ENCODE results near the gene RAD18.

Gene RAD18

DNA sequence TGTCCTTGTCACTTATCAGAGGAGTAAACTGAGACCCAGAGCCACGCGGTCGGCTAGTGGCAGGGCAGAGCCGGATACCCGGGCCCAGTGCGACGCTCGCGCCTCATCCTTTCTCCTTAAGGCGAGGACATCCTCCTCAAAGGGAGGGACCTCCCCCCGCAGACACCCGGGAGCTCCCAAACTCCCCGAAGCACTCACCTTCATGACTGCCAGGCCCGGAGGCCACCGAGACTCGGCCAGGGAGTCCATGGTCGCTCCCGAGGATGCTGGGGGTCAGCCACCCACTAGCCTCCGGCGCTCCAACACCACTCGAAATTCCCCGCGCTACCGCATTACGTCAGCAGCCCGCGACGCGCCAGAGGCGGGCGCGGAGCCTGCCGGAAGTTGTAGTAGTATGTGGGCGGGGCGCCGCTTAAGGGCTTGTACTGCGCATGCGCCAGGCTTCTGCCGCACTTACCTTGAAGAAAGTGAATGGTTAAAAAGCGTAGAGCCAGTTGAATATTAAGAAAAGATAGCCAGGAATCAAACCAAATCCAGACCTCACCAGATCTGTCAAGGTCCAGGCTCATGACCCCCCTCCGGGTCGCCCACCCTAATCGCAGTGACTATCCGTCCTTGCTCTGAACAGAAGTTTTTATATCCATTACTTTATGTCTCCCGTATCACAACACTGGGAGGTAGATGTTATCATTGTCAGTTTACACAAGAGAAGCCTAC, at the start of gene RAD18:
Gene RAD18, minus strand, starts transcription at position 336 of the 717 bp plus-strand sequence. Its CDS starts 87 bp downstream, at position 249.
- DNase-seq: peak; percentile 92

GRCh38 chr3:9012521-9012920, 49.2 kb upstream of the RAD18 start:
- DNase-seq: no peak

DNA sequence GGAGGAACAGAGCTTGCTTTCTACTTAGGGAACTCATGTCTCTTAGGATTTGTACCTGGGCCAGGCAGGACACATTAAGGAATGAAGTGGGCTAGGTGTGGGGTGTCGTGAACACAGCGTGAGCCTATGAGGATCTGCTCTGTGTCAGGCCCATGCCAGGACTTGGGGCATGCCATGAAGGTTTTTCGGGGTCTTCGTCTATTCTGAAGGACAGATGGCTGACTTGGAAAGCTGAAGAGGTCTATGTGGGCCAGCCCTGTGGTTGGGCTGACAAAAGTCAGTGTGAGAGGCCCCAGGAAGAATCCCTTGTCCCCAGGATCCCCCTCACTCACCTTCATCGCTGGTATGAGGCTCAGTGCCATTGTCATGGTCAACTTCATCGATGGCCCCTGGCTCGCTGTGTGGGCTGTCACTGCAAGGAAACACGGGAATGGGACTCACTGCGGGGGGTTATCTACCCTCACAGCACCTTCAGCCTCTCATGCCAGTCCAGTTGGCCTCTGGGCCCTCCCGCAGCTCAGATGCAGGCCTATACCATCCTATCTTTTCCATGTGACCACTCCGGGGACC, 46.8 kb upstream of the RAD18 start:
- DNase-seq: no peak

DNA sequence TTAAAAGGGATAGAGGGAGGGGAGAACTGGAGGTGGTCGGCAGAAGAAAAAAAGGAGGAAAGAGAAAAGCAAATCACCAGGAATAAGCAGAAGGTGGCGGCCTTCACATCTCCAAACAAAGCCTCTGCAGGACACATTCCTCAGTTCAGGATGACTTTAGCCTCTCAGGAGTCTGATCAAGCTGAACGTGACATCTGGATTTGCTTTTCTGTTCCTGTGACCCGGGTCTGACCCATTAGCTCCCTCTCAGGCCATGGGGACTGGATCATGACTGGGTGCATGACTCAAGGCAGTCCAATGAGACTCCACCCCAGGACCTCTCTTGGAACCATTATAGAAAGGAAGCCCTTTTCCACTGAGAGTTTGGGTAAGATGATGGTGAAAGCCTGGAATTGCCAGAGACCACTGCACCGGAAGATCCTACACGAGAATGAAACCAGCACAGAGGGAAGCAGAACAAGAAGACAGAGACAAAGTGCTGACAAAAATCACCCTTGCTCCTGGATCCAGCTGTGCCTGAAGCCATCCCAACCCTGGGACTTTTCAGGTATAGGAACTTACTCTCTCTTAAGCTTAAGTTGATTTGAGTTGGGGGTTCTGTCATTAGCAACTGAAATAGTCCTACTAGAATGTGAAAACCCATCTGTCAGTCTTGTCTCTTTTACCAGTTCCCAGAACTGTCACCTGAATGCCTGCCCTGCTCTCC, 45.4 kb upstream of the RAD18 start:
- no peak for DNase-seq

GRCh38 chr3:9007928-9008327, 44.7 kb upstream of the RAD18 start:
- no peak for DNase-seq

DNA sequence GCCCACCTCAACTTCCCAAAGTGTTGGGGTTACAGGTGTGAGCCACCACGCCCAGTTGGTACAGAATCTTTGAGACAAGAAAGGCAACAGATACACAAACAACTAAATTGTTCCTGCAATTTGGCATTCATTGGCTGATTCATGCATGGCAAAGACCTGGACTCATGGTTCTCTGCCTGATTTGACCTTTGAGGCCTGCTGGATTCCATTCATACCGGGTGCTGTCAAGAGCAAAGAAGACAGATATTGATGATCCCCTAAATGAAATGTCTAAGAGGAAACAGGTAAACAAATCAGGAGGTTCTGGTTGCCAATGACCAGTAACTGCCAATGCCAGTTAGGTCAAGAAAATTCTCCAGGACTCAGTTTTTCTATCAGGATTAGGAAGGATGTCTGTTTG, 43.9 kb upstream of the RAD18 start:
- no peak for DNase-seq

GRCh38 chr3:9000041-9000440, 36.8 kb upstream of the RAD18 start:
- no peak for DNase-seq

- DNase-seq: no peak
These were observed 33.9 kb upstream of the RAD18 start for GRCh38 chr3:8997151-8997550.

DNA sequence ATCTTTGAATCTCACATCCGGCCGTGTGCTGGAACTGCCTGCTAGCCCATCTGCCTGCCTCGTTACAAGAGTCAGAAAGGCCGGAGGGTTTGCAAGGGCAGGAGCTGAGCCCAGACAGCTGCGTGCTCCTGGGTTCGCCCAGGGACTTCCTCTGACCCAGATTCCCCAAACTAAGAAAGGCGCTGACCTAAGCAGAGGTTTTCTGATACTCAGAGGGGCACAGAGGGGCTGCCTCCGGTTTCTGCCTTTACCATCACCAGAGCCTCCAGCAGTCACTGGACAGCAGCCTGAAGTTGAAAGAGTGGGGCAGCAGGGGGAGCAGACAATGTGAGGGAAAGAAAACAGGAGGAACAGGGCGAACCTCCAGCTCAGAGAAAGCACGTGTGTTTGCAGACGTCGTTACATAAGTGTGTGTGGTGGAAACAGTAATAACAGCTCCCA, 33.4 kb upstream of the RAD18 start:
- DNase-seq: no peak

- no peak for DNase-seq
These were observed 32.9 kb upstream of the RAD18 start for GRCh38 chr3:8996216-8996615.

GRCh38 chr3:8994226-8994625, 31.0 kb upstream of the RAD18 start:
- DNase-seq: no peak

GRCh38 chr3:8993331-8993730, 30.1 kb upstream of the RAD18 start:
- no peak for DNase-seq

GRCh38 chr3:8992854-8993253, 29.6 kb upstream of the RAD18 start:
- DNase-seq: no peak

GRCh38 chr3:8992199-8992598, 28.9 kb upstream of the RAD18 start:
- DNase-seq: no peak

DNA sequence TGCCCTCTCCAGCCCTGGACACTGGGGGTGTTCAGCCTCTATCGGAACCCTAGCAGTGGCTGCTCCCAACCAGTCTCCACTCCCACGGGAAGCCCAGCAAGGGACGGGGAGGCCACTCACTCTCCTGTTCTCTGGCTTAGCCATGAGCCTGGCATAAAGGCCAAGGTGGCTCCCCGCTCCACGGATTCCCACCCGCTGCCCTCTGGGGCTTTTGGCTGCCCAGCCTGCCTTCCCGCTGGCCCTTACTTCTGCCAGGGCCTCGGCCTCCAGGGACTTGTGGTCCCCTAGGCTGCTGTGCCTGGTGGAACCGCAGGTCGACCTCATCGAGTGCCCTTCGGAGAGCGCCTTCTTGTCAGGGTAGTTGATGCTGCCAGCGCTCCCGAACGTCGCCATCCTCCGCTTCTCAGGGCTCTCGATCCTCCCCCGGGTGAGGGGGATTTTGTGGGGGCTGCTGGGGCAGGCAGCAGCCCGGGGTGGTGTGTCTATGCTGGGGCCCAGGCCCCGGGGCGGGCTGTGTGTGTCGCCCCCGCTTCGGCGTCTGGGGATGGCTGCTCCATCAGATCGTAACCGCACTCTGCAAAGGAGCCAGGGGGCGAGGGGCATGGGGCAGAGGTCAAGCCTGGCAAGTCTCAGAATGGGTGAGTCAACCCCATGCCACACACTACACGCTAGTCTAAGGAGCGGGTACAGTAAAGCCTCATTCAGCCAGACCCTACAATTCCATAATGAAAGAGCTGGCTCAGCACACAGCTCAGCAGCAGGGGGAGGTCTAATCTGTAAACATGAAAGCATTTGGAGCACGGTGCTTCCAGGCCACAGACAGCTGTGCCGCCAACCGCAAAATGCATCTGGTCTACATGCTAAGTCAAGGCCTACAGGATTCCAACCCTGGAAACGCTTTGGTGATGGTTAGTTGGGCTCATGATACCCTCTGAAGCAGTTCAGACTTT, 27.3 kb upstream of the RAD18 start:
- no peak for DNase-seq

GRCh38 chr3:8988791-8989558, 25.7 kb upstream of the RAD18 start:
- DNase-seq: no peak

DNA sequence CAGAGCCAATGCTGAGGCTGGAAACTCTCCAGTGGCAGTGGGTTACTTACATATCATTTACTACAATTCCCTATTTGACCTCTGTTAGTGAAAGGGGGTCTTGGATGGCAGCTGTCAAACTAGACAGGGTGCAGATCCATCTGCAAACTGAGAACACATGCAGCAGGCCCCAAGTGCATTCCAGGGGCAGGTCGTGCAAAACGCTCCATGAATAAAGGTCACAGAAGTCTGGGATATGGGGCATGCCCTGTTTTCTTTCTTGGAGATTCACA, 25.0 kb upstream of the RAD18 start:
- no peak for DNase-seq

DNA sequence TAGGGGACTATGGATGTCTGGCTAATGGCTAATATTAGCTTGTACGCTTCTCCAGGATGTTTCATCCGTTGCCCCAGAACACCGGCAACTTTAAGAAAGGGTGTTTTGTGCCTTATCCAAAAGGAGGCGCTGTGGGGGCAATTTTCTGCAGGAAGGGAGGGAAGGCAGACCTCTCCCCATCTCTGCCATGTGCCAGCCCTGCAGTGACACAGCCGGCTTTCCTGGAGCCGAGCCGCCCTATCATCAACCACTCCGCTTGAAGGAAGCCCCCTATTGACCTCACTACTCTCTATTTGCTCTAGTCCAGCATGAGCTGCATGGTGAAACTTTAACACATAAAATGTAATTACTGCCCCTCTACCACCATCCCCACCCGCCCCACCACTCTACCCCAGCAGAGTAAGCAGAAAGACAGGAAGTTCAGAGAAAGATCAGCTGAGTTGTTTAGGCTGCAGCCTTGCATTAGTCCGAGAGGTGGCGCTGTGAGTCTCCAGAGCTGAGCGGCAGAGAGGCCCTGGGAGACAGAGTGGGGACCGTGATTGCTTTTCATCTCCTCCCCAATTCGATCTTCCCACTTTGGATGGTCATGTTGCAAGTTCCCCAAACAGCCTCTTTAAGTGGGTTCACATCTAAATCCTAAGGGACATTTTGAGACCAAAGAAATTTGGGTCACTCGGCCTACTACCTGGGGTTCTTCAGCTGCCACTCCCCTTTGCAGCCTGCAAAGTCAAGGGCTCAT, 24.5 kb upstream of the RAD18 start:
- peak; percentile 53 for DNase-seq

- DNase-seq: no peak
These were observed 24.0 kb upstream of the RAD18 start for GRCh38 chr3:8987226-8987625.

GRCh38 chr3:8986741-8987140, 23.5 kb upstream of the RAD18 start:
- DNase-seq: no peak

- DNase-seq: no peak
These were observed 22.6 kb upstream of the RAD18 start for GRCh38 chr3:8985876-8986275.

- no peak for DNase-seq
These were observed 22.1 kb upstream of the RAD18 start for GRCh38 chr3:8985411-8985831.

All from activated naive CD4-positive, alpha-beta T cell treated with Interleukin-2 at 50 U/mL for 16 hours (primary cell).